H9 (cell line): Measurements from ENCODE around the gene BARX1. TPM values are rescaled to one million over a fixed set of nuclear protein-coding genes. Genes with fewer than 3 reads are reported as not detected.

Experiments used
- DNase-seq: peaks from one replicate; pipeline ENCODE4 v3.0.0-alpha.2; 2017
- H2AFZ ChIP-seq: one replicate; pipeline ENCODE4 v1.6.1; 2013; ENCODE audit warnings: mild to moderate bottlenecking, low read length, control low read depth, moderate library complexity
- H2AK5ac ChIP-seq: 2 replicates; pipeline ENCODE4 v1.6.1; 2013; ENCODE audit warnings: low read length, control low read depth, mixed read lengths; ENCODE audit not compliant: insufficient read length
- H2BK120ac ChIP-seq: one replicate; pipeline ENCODE4 v1.6.1; 2013; ENCODE audit warnings: low read depth, mild to moderate bottlenecking, low read length, control low read depth, inconsistent platforms; ENCODE audit not compliant: poor library complexity, severe bottlenecking
- H2BK12ac ChIP-seq: 2 replicates; pipeline ENCODE4 v1.6.1; 2013; ENCODE audit warnings: low read length, control low read depth, mixed read lengths, low read depth; ENCODE audit not compliant: insufficient read length
- H2BK15ac ChIP-seq: 2 replicates; pipeline ENCODE4 v1.6.1; 2013; ENCODE audit warnings: low read depth, low read length, control low read depth
- H2BK20ac ChIP-seq: one replicate; pipeline ENCODE4 v1.6.1; 2013; ENCODE audit warnings: low read depth, mild to moderate bottlenecking, low read length, control low read depth, inconsistent platforms; ENCODE audit not compliant: poor library complexity, severe bottlenecking
- H2BK5ac ChIP-seq: 2 replicates; pipeline ENCODE4 v1.6.1; 2013; ENCODE audit warnings: low read length, control low read depth, mixed read lengths; ENCODE audit not compliant: insufficient read length
- H3K14ac ChIP-seq: 2 replicates; pipeline ENCODE4 v1.6.1; 2013; ENCODE audit warnings: low read length, control low read depth; ENCODE audit not compliant: insufficient read depth
- H3K18ac ChIP-seq: 2 replicates; pipeline ENCODE4 v1.6.1; 2013; ENCODE audit warnings: low read depth, mild to moderate bottlenecking, mixed read lengths, low read length, control low read depth; ENCODE audit not compliant: insufficient read length
- H3K23ac ChIP-seq: 2 replicates; pipeline ENCODE4 v1.6.1; 2013; ENCODE audit warnings: low read length, control low read depth, mixed read lengths, low read depth; ENCODE audit not compliant: insufficient read length
- H3K23me2 ChIP-seq: 2 replicates; pipeline ENCODE4 v1.6.1; 2013; ENCODE audit warnings: low read depth, mild to moderate bottlenecking, mixed read lengths, low read length, control low read depth; ENCODE audit not compliant: insufficient read length, poor library complexity, severe bottlenecking
- H3K27ac ChIP-seq: 2 replicates; pipeline ENCODE4 v1.5.1; 2013; ENCODE audit warnings: low read length, control low read depth, mixed read lengths, low read depth; ENCODE audit not compliant: insufficient read length
- H3K27me3 ChIP-seq: 2 replicates; pipeline ENCODE4 v1.6.1; 2013; ENCODE audit warnings: low read length, control low read depth, inconsistent platforms; ENCODE audit not compliant: insufficient read depth
- H3K4ac ChIP-seq: 2 replicates; pipeline ENCODE4 v1.6.1; 2013; ENCODE audit warnings: low read depth, mild to moderate bottlenecking, control low read depth, inconsistent platforms, low read length, moderate library complexity
- H3K4me1 ChIP-seq: 2 replicates; pipeline ENCODE4 v1.6.1; 2013; ENCODE audit warnings: low read length, control low read depth, inconsistent platforms; ENCODE audit not compliant: insufficient read depth
- H3K4me2 ChIP-seq: 2 replicates; pipeline ENCODE4 v1.6.1; 2013; ENCODE audit warnings: low read length, control low read depth, mixed read lengths; ENCODE audit not compliant: insufficient read length, insufficient read depth
- H3K56ac ChIP-seq: 2 replicates; pipeline ENCODE4 v1.6.1; 2013; ENCODE audit warnings: low read depth, mild to moderate bottlenecking, mixed read lengths, low read length, control low read depth; ENCODE audit not compliant: insufficient read length
- H3K79me1 ChIP-seq: 2 replicates; pipeline ENCODE4 v1.6.1; 2013; ENCODE audit warnings: low read depth, mild to moderate bottlenecking, moderate library complexity, low read length, control low read depth, inconsistent platforms; ENCODE audit not compliant: insufficient read depth, poor library complexity, severe bottlenecking
- H3K79me2 ChIP-seq: 2 replicates; pipeline ENCODE4 v1.6.1; 2013; ENCODE audit warnings: low read length, control low read depth, inconsistent platforms; ENCODE audit not compliant: insufficient read depth
- H3K9ac ChIP-seq: 2 replicates; pipeline ENCODE4 v1.6.1; 2013; ENCODE audit warnings: low read length, control low read depth, mixed read lengths; ENCODE audit not compliant: insufficient read length; ENCODE audit errors: extremely low read depth
- H3K9me3 ChIP-seq: one replicate; pipeline ENCODE4 v1.6.1; 2013; ENCODE audit warnings: low read depth, low read length, inconsistent platforms; ENCODE audit not compliant: control insufficient read depth
- H3T11ph ChIP-seq: one replicate; pipeline ENCODE4 v1.6.1; 2013; ENCODE audit warnings: mild to moderate bottlenecking, low read length, control low read depth, inconsistent platforms
- H4K20me1 ChIP-seq: one replicate; pipeline ENCODE4 v1.6.1; 2013; ENCODE audit not compliant: control insufficient read depth, insufficient read length, insufficient read depth
- H4K5ac ChIP-seq: 2 replicates; pipeline ENCODE4 v1.6.1; 2013; ENCODE audit warnings: low read depth, mild to moderate bottlenecking, mixed read lengths, low read length, control low read depth; ENCODE audit not compliant: insufficient read length
- H4K8ac ChIP-seq: replicated peaks from 2 replicates; pipeline ENCODE4 v1.6.1; 2013; ENCODE audit warnings: low read length, control low read depth, mixed read lengths, low read depth; ENCODE audit not compliant: insufficient read length
- H4K91ac ChIP-seq: 2 replicates; pipeline ENCODE4 v1.6.1; 2013; ENCODE audit warnings: low read depth, mild to moderate bottlenecking, moderate library complexity, mixed read lengths, low read length, control low read depth; ENCODE audit not compliant: insufficient read length
- H3K27ac Mint-ChIP-seq, 3 experiments: 2 replicates in 2 of 3; 3 replicates in 1 of 3; pipeline ENCODE4 v1.8.0; 2020 to 2021; ENCODE audit warnings: mixed read lengths in 3 of 3, mild to moderate bottlenecking in 1 of 3, moderate library complexity in 1 of 3
- H3K27me3 Mint-ChIP-seq: 2 replicates; pipeline ENCODE4 v1.8.0; 2021; ENCODE audit warnings: low read depth, mild to moderate bottlenecking, moderate library complexity, mixed read lengths
- H3K36me3 Mint-ChIP-seq, 3 experiments: 2 replicates in 2 of 3; 3 replicates in 1 of 3; pipeline ENCODE4 v1.8.0; 2020 to 2021; ENCODE audit warnings: low read depth in 3 of 3, mixed read lengths in 3 of 3; ENCODE audit not compliant: insufficient read depth in 1 of 3
- H3K4me1 Mint-ChIP-seq, 2 experiments: 2 replicates each; pipeline ENCODE4 v1.8.0; 2020; ENCODE audit warnings: mixed read lengths in 2 of 2
- H3K4me3 Mint-ChIP-seq, 2 experiments: 2 replicates in 1 of 2; 3 replicates in 1 of 2; pipeline ENCODE4 v1.8.0; 2020 to 2021; ENCODE audit warnings: mild to moderate bottlenecking in 2 of 2, mixed read lengths in 2 of 2, moderate library complexity in 1 of 2
- H3K9me3 Mint-ChIP-seq, 2 experiments: 2 replicates in 1 of 2; 3 replicates in 1 of 2; pipeline ENCODE4 v1.8.0; 2020; ENCODE audit warnings: mild to moderate bottlenecking in 2 of 2, mixed read lengths in 2 of 2, moderate library complexity in 1 of 2
- WGBS: extraction: QIAGEN DNeasy Blood & Tissue Kit; methylation state at CpG from one replicate; pipeline ENCODE4 v1.1.7; 2013; ENCODE audit warnings: missing lambda C conversion rate, low lambda C conversion rate, mixed read lengths; ENCODE audit not compliant: insufficient read length; ENCODE audit errors: extremely low coverage; 5-methylcytosine and 5-hydroxymethylcytosine counted together
- total RNA-seq: library from RNA; stranded (reverse); gene quantifications from 2 replicates; pipeline ENCODE4 v1.2.1, GENCODE V29; 2021
- TF ChIP-seq, protein P1 (sequence below): fragments of 200-600 bp; sonication (generic); conservative IDR thresholded peaks from 3 replicates; pipeline ENCODE4 v1.8.0; 2021; ENCODE audit warnings: antibody characterized with exemption, mild to moderate bottlenecking

The BARX1 gene
- total RNA-seq, 1 experiment from 2014 or later: 1.2 TPM

DNA sequence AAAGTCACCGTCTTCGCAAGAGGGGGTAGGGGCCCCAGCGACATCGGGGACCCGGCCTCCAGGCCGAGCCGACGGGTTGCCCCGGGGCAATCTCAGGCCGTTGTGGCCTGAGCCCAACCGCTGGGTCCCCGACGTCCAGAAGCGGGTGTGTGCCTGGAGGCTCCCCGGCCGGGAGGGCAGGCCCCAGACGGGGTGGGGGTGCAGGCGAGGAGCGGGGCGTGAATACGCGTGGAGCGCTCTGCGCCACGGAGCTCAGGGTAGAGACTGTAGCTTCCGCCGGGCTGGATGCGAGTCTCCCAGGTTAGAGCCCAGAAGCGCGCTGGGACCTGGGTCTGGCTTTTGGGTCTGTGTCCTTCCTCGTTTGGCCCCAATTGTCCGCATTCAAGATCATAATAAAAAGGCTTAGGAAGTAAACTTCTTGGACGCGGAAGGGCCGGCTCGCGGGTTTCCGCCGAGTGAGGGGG lies 3.5 kb downstream of the BARX1 start:
- H3K27me3 Mint-ChIP-seq: peaks cover 94% of the 10 kb centered on the region
- Histone ChIP-seq H3K27ac (no peak overlapping the region), H3K23ac (no peak overlapping the region), H3K9me3 (no peaks in the 10 kb centered on the region), H3K4me1 (peaks cover 3% of the 10 kb centered on the region; the same call in 1 of the 2 replicates), H3K18ac (no peak overlapping the region), H3K27me3 (peaks cover 89% of the 10 kb centered on the region), H4K5ac (no peak overlapping the region), H3K4ac (no peak overlapping the region), H2BK12ac (no peak overlapping the region), H2BK5ac (no peak overlapping the region), H4K91ac (no peak overlapping the region), H2AFZ (no peak overlapping the region), H3K9ac (no peak overlapping the region), H3K23me2 (peaks cover 19% of the 10 kb centered on the region), H4K8ac (no peak overlapping the region), H2AK5ac (no peak overlapping the region), H4K20me1 (no peaks in the 10 kb centered on the region), H3K14ac (no peak overlapping the region), H3K79me2 (no peaks in the 10 kb centered on the region), H2BK120ac (no peak overlapping the region), H2BK15ac (no peak overlapping the region), H3K56ac (no peak overlapping the region), H3K79me1 (no peaks in the 10 kb centered on the region), H3T11ph (no peak overlapping the region), H2BK20ac (no peak overlapping the region), H3K4me2 (peak overlapping the region; percentile 78)
- DNase-seq: peak; percentile 40
- peaks cover 51 to 70% of the 10 kb centered on the region in 2 experiments for H3K4me1 Mint-ChIP-seq
- peak overlapping the region; percentile 22 to 79; a peak in 2 of 5 replicates for H3K4me3 Mint-ChIP-seq
- H3K9me3 Mint-ChIP-seq: peaks cover 4 to 18% of the 10 kb centered on the region in 2 experiments; a peak in 3 of 5 replicates
- TF ChIP-seq, protein P1, sequence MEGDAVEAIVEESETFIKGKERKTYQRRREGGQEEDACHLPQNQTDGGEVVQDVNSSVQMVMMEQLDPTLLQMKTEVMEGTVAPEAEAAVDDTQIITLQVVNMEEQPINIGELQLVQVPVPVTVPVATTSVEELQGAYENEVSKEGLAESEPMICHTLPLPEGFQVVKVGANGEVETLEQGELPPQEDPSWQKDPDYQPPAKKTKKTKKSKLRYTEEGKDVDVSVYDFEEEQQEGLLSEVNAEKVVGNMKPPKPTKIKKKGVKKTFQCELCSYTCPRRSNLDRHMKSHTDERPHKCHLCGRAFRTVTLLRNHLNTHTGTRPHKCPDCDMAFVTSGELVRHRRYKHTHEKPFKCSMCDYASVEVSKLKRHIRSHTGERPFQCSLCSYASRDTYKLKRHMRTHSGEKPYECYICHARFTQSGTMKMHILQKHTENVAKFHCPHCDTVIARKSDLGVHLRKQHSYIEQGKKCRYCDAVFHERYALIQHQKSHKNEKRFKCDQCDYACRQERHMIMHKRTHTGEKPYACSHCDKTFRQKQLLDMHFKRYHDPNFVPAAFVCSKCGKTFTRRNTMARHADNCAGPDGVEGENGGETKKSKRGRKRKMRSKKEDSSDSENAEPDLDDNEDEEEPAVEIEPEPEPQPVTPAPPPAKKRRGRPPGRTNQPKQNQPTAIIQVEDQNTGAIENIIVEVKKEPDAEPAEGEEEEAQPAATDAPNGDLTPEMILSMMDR: no peak
- no CpG with 5 or more reads among the region's 39 CpGs for WGBS
- H3K27ac Mint-ChIP-seq: no peak overlapping the region
- 0 out of 7 replicates have a peak, but pooled peaks cover 0 to 4% (median 0%) of the 10 kb centered on the region in 3 experiments for H3K36me3 Mint-ChIP-seq
